Neural cell (in vitro differentiated cells): ENCODE results near the gene CALHM1. TPM values are rescaled to one million over a fixed set of nuclear protein-coding genes. Genes with fewer than 3 reads are reported as not detected.

Experiments
- H2AFZ ChIP-seq: fragments of 200-600, 300-800 bp; sonication (generic), shearing (Covaris generic); 2 replicates; pipeline ENCODE4 v1.6.0; 2014; ENCODE audit warnings: low read depth, mild to moderate bottlenecking, antibody characterized with exemption, low read length, moderate library complexity
- H3F3A ChIP-seq: fragments of 200-600 bp; shearing (Covaris generic); 2 replicates; pipeline ENCODE4 v1.6.1; 2016; ENCODE audit warnings: mild to moderate bottlenecking, moderate library complexity, mixed read lengths, antibody characterized with exemption, low read length; ENCODE audit not compliant: insufficient read depth, poor library complexity, severe bottlenecking
- H3K27ac ChIP-seq: fragments of 200-600, 300-800 bp; sonication (generic), shearing (Covaris generic); 2 replicates; pipeline ENCODE4 v1.5.1; 2014; ENCODE audit warnings: mild to moderate bottlenecking, low read length, moderate library complexity
- H3K27me3 ChIP-seq: fragments of 300-800, 200-600 bp; sonication (generic), shearing (Covaris generic); 2 replicates; pipeline ENCODE4 v1.6.0; 2014; ENCODE audit warnings: mild to moderate bottlenecking, low read depth, low read length, moderate library complexity; ENCODE audit not compliant: insufficient read depth
- H3K36me3 ChIP-seq: fragments of 300-800, 200-600 bp; sonication (generic), shearing (Covaris generic); 2 replicates; pipeline ENCODE4 v1.5.1; 2014; ENCODE audit warnings: mild to moderate bottlenecking, antibody characterized with exemption, low read length, moderate library complexity; ENCODE audit not compliant: insufficient read depth
- H3K4me2 ChIP-seq: fragments of 300-800, 200-600 bp; sonication (generic), shearing (Covaris generic); 2 replicates; pipeline ENCODE4 v1.6.0; 2014; ENCODE audit warnings: mild to moderate bottlenecking, low read length
- H3K4me3 ChIP-seq: fragments of 300-800, 200-600 bp; sonication (generic), shearing (Covaris generic); 2 replicates; pipeline ENCODE4 v1.5.1; 2014; ENCODE audit warnings: mild to moderate bottlenecking, low read length, moderate library complexity
- H3K79me2 ChIP-seq: fragments of 200-600 bp; shearing (Covaris generic); replicated peaks from 2 replicates; pipeline ENCODE4 v1.6.0; 2014; ENCODE audit warnings: mild to moderate bottlenecking, low read length, moderate library complexity; ENCODE audit not compliant: insufficient read depth
- H3K9ac ChIP-seq: fragments of 300-800, 200-600 bp; sonication (generic), shearing (Covaris generic); 2 replicates; pipeline ENCODE4 v1.6.1; 2016; ENCODE audit warnings: mild to moderate bottlenecking, low read length, mixed read lengths
- H3K9me2 ChIP-seq: fragments of 200-600 bp; shearing (Covaris generic); 2 replicates; pipeline ENCODE4 v1.6.1; 2016; ENCODE audit warnings: mild to moderate bottlenecking, low read length, mixed read lengths; ENCODE audit not compliant: insufficient read depth
- H3K9me3 ChIP-seq: fragments of 200-600, 300-800 bp; sonication (generic), shearing (Covaris generic); 2 replicates; pipeline ENCODE4 v1.6.1; 2016; ENCODE audit warnings: mild to moderate bottlenecking, mixed run types, low read length, moderate library complexity, mixed read lengths
- H4K20me1 ChIP-seq: fragments of 200-600 bp; shearing (Covaris generic); 2 replicates; pipeline ENCODE4 v1.6.1; 2016; ENCODE audit warnings: mild to moderate bottlenecking, mixed run types; ENCODE audit not compliant: insufficient read depth
- EP300 ChIP-seq: fragments of 450-650 bp; conservative IDR thresholded peaks from 2 replicates; pipeline ENCODE4 v1.6.1; 2014; ENCODE audit warnings: antibody characterized with exemption, mild to moderate bottlenecking, moderate library complexity; ENCODE audit not compliant: poor library complexity, severe bottlenecking
- EZH2 ChIP-seq: fragments of 200-600, 300-800 bp; shearing (Covaris generic), sonication (generic); IDR thresholded peaks from 2 replicates; pipeline ENCODE4 v1.6.1; 2014; ENCODE audit warnings: antibody characterized with exemption, low read length, borderline replicate concordance, mild to moderate bottlenecking; ENCODE audit not compliant: insufficient read depth, poor library complexity, severe bottlenecking
- MXI1 ChIP-seq: fragments of 450-650 bp; conservative IDR thresholded peaks from 2 replicates; pipeline ENCODE4 v1.6.1; 2014; ENCODE audit warnings: antibody characterized with exemption, mild to moderate bottlenecking; ENCODE audit not compliant: poor library complexity, severe bottlenecking
- POLR2AphosphoS5 ChIP-seq: IDR thresholded peaks from 2 replicates; pipeline ENCODE4 v1.6.1; 2012
- RAD21 ChIP-seq: fragments of 450-650 bp; conservative IDR thresholded peaks from 2 replicates; pipeline ENCODE4 v1.6.1; 2014; ENCODE audit warnings: antibody characterized with exemption, mild to moderate bottlenecking, moderate library complexity
- SMC3 ChIP-seq: fragments of 450-650 bp; conservative IDR thresholded peaks from 2 replicates; pipeline ENCODE4 v1.6.1; 2014; ENCODE audit warnings: antibody characterized with exemption, mild to moderate bottlenecking, moderate library complexity; ENCODE audit not compliant: poor library complexity
- TAF1 ChIP-seq: IDR thresholded peaks from 2 replicates; pipeline ENCODE4 v1.6.1; 2012; ENCODE audit warnings: low read depth
- polyA plus RNA-seq: library from polyadenylated mRNA; depleted of rRNA; stranded (reverse); fragments of >200 nt; gene quantifications from 2 replicates; pipeline ENCODE4 v1.2.3, GENCODE V29; 2014
- TF ChIP-seq, protein P1 (sequence below): IDR thresholded peaks from 2 replicates; pipeline ENCODE4 v1.6.1; 2012; ENCODE audit warnings: borderline replicate concordance
- TF ChIP-seq, protein P2 (sequence below): fragments of 450-650 bp; IDR thresholded peaks from 2 replicates; pipeline ENCODE4 v1.5.1; 2014; ENCODE audit warnings: antibody characterized with exemption, mild to moderate bottlenecking, moderate library complexity; ENCODE audit not compliant: poor library complexity, severe bottlenecking

The CALHM1 gene
- polyA plus RNA-seq, 1 donor from 2014 or later, result not detected

DNA sequence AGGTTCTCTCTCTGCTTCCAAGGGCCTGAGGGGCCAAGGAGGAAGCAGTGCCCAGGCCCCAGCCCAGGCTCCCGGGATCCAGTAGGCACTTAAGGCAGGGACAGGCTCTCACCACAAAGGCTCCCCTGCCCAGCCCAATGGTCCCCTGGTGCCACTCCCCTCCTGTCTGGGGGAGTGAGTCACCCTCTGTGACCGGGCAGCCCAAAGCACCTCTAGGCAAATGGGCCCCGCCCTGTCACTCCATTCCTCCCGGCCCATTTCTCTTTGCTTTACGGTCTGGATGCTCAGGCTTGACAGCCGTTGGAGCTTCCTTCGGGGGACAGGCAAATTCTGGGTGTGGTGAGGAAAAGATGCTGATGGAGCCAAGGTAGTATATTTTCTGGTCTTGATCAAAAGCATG lies 20.4 kb upstream of the CALHM1 start, which contains the start of gene CALHM3:
TSS of gene CALHM3 (minus strand) at position 106 of the 400 bp plus-strand sequence. CDS start 208 bp downstream, outside the sequence.
- TF ChIP-seq RAD21, result no peak
- no peak for TF ChIP-seq EZH2
- TF ChIP-seq POLR2AphosphoS5, result no peak
- TF ChIP-seq, protein P1, sequence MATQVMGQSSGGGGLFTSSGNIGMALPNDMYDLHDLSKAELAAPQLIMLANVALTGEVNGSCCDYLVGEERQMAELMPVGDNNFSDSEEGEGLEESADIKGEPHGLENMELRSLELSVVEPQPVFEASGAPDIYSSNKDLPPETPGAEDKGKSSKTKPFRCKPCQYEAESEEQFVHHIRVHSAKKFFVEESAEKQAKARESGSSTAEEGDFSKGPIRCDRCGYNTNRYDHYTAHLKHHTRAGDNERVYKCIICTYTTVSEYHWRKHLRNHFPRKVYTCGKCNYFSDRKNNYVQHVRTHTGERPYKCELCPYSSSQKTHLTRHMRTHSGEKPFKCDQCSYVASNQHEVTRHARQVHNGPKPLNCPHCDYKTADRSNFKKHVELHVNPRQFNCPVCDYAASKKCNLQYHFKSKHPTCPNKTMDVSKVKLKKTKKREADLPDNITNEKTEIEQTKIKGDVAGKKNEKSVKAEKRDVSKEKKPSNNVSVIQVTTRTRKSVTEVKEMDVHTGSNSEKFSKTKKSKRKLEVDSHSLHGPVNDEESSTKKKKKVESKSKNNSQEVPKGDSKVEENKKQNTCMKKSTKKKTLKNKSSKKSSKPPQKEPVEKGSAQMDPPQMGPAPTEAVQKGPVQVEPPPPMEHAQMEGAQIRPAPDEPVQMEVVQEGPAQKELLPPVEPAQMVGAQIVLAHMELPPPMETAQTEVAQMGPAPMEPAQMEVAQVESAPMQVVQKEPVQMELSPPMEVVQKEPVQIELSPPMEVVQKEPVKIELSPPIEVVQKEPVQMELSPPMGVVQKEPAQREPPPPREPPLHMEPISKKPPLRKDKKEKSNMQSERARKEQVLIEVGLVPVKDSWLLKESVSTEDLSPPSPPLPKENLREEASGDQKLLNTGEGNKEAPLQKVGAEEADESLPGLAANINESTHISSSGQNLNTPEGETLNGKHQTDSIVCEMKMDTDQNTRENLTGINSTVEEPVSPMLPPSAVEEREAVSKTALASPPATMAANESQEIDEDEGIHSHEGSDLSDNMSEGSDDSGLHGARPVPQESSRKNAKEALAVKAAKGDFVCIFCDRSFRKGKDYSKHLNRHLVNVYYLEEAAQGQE, result no peak
- TF ChIP-seq SMC3, result no peak
- TF ChIP-seq TAF1, result no peak
- TF ChIP-seq, protein P2, sequence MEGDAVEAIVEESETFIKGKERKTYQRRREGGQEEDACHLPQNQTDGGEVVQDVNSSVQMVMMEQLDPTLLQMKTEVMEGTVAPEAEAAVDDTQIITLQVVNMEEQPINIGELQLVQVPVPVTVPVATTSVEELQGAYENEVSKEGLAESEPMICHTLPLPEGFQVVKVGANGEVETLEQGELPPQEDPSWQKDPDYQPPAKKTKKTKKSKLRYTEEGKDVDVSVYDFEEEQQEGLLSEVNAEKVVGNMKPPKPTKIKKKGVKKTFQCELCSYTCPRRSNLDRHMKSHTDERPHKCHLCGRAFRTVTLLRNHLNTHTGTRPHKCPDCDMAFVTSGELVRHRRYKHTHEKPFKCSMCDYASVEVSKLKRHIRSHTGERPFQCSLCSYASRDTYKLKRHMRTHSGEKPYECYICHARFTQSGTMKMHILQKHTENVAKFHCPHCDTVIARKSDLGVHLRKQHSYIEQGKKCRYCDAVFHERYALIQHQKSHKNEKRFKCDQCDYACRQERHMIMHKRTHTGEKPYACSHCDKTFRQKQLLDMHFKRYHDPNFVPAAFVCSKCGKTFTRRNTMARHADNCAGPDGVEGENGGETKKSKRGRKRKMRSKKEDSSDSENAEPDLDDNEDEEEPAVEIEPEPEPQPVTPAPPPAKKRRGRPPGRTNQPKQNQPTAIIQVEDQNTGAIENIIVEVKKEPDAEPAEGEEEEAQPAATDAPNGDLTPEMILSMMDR, result no peak
- TF ChIP-seq MXI1, result no peak
- TF ChIP-seq EP300, result no peak
- Histone ChIP-seq H3K79me2 (no peaks in the 10 kb centered on the region), H2AFZ (no peak within 1 kb of the TSS), H3K9ac (no peak within 1 kb of the TSS), H4K20me1 (no peaks in the 10 kb centered on the region), H3K36me3 (no peaks in the 10 kb centered on the region), H3K9me3 (no peaks in the 10 kb centered on the region), H3K27me3 (no peaks in the 10 kb centered on the region), H3K4me3 (no peak within 1 kb of the TSS), H3K9me2 (no peaks in the 10 kb centered on the region), H3K27ac (no peak within 1 kb of the TSS), H3K4me2 (no peak within 1 kb of the TSS), H3F3A (no peaks in the 10 kb centered on the region)

DNA sequence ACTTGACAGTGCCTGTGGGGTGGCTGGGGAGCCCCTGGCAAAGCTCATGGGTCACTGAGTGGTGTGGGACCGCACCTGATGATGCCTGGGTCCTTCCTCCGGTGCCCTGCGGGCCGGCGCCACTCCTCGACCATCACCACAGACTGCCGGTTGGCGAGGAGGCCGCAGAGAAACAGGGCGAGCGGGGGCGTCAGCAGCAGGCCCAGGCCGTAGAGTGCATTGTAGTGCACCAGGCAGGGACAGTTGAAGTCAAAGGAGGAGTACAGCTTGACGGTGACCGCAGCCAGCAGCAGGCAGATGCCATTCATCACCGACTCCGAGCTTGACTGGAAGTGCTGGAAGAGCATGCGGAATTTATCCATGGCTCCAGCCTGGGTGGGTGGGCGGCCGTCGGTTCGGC lies 20.0 kb upstream of the CALHM1 start:
- H3K27me3 ChIP-seq, result no peaks in the 10 kb centered on the region
- H3K9ac ChIP-seq, result no peak overlapping the region
- TF ChIP-seq TAF1 (no peak), SMC3 (no peak)
- H3F3A ChIP-seq, result no peaks in the 10 kb centered on the region
- H3K27ac ChIP-seq, result no peak overlapping the region
- H3K9me3 ChIP-seq, result no peaks in the 10 kb centered on the region
- H3K9me2 ChIP-seq, result no peaks in the 10 kb centered on the region
- H2AFZ ChIP-seq, result no peak overlapping the region
- no peaks in the 10 kb centered on the region for H3K79me2 ChIP-seq
- no peaks in the 10 kb centered on the region for H4K20me1 ChIP-seq
- no peaks in the 10 kb centered on the region for H3K36me3 ChIP-seq
- H3K4me2 ChIP-seq, result no peak overlapping the region
- no peak overlapping the region for H3K4me3 ChIP-seq
